MM.1S (cell line): ENCODE results near the gene AHCY.

Source experiments
- EZH2 ChIP-seq: fragments of 300-600 bp; sonication (generic); optimal IDR thresholded peaks from 2 replicates; pipeline ENCODE3; 2017; ENCODE audit warnings: low read depth, mild to moderate bottlenecking, antibody characterized with exemption, low read length, mixed read lengths
- EZH2phosphoT487 ChIP-seq: fragments of 300-600 bp; sonication (generic); IDR thresholded peaks from 2 replicates; pipeline ENCODE4 v1.6.1; 2018; ENCODE audit warnings: antibody characterized with exemption, low read length

GRCh38 chr20:34300256-34300806 lies 2.8 kb downstream of the AHCY start:
- TF ChIP-seq EZH2 (no peak), EZH2phosphoT487 (no peak)
